ENCODE measurements around the gene SPDYE17.
"Not testable (repeated sequence)": the region's sequence is repeated elsewhere in the genome, so short reads cannot be mapped to it uniquely, and the experiment has no call there.

Gene SPDYE17, protein sequence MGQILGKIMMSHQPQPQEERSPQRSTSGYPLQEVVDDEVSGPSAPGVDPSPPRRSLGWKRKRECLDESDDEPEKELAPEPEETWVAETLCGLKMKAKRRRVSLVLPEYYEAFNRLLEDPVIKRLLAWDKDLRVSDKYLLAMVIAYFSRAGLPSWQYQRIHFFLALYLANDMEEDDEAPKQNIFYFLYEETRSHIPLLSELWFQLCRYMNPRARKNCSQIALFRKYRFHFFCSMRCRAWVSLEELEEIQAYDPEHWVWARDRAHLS

DNA sequence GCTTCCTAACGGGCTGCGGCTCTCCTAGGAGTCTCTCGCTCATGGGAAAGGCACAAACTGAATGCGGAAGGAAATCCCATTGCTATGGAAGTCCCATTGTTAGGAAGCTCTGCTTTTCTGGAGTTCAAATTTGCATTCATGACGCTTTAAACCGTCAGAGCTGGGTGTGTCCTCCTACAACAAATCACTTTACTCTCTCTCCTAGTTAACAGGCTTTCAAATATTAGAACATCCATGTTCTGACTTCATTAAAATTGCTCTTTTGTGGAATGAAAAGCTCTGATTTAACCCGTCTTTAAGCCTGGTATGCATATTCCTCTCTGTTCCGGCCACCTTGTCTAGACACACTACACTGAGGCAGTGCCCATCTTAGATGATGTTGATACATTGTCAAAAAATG, at the start of gene SPDYE17:
Gene SPDYE17, minus strand, starts transcription at position 101 of the 400 bp plus-strand sequence. CDS start 1,791 bp downstream, outside the sequence.
- not testable (repeated sequence) for DNase-seq

DNA sequence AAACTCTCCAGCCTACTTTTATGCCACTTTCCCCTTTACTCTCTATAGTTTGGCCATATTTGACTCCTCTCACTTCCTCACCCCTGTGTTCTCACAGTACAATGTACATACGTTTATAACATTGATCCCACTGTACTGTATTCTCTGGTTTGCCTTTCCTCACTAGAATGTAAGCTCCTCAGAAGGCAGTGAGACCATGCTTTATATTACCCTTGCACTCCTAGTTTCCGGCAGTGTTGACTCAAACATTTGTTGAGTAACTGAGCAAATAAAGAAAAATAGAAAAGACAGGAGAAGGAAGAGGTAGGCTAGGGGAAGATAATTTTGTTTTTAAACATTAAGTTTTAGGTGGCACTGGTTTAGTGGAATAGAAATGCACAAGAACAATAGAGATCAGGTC, 48.1 kb upstream of the SPDYE17 start:
- not testable (repeated sequence) for DNase-seq

DNA sequence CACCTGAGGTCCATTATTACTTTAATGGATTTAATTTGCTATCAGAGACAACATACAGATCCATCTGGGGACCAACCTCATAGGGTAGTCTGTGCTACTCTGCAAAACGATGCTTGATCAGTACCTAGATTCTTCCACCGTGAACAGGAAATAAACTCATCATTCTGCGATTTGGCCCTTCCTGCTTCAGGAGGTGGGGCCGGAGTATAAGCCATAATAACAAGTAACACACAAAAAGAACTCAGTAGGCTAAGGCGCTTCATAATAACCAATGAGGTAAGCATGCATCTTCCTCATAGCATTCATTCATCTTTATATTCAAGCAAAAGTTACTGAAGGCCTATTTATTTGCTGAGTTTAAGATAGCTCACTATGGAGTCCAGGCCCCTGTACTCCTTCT, 47.5 kb upstream of the SPDYE17 start:
- DNase-seq = not testable (repeated sequence)

DNA sequence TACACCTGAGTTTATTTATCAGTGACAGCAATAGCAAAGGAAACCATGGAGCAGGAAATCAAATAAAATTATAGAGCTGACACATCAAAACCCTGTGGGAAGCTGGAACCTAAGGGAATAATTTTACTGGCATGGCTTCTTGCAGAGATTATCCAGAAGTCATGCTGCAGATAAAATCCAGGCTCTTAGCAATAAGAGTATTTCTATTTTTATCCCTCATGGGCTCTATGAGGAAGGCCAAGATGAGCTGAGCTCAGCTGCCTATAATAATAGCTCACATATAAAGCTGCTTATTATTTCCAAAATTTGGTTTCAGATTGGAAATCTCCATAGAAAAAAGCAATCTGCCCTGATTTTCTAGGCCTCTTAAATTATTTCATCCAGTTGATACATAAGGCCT, 47.0 kb upstream of the SPDYE17 start:
- not testable (repeated sequence) for DNase-seq

DNA sequence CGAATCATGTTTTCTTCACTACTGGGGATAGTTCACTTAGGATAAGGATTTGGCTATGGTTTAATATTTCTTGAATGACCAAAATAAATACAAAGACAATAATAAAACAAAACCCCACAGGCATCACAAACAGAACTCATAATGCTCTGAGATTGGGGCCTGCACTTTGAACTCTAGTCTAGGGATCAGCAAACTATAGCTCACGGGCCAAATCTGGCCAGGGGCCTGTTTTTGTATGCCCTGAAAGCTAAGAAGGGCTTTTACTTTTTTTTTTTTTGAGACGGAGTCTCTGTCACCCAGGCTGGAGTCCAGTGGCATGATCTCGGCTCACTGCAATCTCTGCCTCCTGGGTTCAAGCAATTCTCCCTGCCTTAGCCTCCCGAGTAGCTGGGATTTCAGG, 44.9 kb upstream of the SPDYE17 start:
- DNase-seq = not testable (repeated sequence)

DNA sequence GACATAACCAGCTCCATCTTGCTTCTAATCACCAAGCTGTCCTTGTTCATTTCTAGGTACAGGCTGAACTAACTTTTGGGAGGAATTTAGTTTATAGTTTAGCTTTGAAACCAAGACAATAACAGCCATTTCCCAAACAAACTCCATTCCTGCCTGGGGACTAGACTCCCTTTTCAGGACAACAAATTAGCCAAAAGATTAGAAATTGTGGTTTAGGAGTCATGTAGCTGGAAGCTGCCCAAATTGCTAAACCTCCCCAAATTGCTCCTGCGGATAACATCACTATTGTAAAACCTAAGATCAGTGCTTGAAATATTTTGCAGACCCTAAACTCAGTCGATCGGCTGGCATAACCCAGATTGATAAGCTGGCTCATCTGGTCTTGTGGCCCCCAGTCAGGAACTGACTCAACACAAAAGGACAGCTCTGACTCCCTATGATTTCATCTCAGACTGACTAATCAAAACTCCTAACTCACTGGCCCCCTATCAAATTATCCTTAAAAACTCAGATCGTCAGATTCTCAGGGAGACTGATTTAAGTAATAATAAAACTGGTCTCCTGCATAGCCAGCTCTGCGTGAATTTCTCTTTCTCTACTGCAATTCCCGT, 42.7 kb upstream of the SPDYE17 start:
- DNase-seq = not testable (repeated sequence)

DNA sequence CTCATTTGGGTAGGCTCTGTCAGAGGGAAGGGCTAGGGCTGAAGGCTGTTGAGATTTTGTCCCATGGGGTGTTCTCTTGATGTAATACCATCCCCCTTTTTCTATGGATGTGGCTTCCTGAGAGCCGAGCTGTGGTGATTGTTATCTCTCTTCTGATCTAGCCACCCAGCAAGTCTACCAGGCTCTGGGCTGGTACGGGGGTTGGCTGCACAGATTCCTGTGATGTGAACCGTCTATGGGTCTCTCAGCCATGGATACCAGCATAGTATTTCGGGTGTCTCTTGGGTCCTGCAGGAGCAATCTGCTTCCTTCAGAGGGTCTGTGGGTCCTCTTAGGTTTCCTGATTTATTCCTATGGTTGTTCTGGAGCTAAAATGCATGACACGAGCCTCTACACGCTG, 38.9 kb upstream of the SPDYE17 start:
- DNase-seq = not testable (repeated sequence)

DNA sequence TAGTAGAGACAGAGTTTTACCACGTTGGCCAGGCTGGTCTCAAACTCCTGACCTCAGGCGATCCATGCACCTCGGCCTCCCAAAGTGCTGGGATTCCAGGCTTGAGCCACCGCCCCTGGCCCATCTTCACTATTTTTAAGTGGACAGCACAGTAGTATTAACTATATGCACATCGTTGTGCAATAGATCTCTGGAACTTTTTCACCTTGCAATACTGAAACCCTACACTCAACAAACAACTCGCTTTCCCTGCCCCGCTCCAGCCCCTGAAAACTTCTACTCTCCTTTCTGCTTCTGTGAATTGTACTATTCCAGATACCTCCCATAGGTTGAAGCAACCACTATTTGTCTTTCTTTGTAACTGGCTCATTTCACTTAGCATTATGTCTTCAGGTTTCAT, 33.7 kb upstream of the SPDYE17 start:
- DNase-seq = not testable (repeated sequence)

DNA sequence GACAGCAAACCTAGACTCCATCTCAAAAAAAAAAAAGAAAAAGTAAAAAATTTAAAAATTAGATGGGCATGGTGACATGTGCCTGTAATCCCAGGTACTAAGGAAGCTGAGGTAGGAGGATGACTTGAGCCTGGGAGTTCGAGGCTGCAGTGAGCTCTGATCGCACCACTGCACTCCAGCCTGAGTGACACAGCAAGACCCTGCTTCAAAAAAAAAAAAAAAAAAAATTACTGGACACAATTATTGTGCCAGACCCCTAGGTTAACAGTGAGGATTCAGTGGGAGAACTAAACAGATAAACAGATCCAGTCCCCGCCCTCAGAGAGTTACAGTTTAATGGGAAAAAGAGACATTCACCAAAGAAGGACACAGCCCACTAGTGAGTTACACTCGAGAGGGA, 31.6 kb upstream of the SPDYE17 start:
- not testable (repeated sequence) for DNase-seq

DNA sequence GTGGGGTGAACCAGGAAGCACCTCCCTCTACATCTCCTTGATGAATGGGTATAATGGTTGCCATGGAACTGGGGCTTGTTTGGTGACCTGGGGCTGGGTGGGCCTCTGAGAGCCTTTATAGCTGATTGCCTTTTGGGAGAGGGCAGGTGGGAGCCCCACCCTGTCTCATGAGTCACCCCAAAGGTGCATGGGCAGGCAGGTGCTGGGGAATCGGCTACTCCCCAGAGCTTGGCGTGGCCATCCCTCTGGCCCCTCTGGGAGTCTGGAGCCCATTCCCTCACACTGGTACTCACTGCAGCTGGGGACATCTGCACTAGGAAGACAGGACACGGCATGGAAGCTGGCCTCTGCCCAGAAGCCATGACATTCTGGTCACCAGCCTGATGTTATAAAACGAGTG, 30.4 kb upstream of the SPDYE17 start, which contains the start of gene SPDYE18:
Gene SPDYE18, minus strand, starts transcription at position 2 of the 400 bp plus-strand sequence. CDS start 2,046 bp downstream, outside the sequence.
- not testable (repeated sequence) for DNase-seq

DNA sequence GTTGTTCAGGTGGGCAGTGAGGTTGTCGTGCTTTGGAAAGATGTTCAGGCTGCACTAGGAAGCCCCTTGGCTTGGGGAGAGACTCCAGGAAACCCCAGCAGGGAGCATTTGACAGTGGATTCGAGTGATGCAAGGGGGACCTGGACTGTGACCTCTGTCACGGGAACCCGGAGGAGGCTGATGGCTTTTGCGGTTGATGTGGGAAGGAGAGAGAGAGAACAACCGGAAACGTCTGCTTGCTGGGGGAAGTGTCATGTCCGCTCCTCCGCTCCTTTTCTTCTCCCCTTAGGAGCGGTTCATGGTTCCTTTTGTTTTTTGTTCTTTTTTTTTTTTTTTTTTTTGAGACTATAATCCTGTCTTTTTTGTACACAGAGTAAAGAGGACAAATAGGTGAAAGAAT, 5.8 kb downstream of the SPDYE17 start:
- not testable (repeated sequence) for DNase-seq

DNA sequence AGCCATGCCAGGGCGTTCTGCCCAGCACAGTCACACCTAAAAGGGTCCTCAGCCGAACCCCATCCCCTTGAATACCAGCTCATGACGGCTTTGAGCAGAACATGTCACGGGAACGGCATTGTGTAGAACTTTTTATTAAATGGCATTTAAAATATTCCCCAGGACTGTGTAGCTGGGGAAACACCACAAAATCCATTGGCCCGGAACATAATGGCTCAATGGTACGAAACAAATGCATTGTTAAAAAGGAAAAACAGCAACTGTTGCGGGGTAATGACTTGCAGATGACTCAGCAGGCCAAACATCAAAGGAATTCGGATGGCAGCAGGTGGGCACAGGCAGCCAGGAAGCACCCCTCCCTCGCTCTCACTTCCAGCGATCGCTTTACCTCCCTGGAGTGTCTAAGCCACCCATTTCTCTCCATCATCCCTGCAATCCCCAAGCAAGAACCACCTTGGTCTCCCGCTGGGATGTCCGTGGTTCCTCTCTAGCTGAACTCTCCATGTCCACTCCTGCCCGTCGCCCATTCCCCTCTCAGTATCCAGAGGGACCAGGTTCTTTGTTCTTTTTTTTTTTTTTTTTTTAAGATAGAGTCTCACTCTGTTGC, 22.0 kb downstream of the SPDYE17 start:
- peak in 1 of 14 donors; percentile 7 for DNase-seq

DNA sequence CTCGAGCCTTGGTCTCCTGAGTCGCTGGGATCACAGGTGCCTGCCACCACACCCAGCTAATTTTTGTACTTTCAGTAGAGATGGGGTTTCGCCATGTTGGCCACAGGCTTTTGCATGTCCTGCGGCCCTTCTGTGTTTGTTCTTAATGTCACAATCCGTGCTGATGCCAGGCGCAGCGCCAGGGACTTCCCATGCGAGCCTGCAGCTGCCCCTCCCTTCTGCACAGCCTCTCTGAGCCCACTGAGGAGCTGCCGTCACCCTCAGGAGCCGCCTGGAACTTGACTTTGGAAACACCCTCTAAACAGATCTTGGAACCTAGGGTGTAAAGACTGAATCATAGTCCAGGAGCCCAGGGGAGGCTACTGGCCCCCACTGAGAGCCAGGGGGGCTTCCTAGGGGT, 24.2 kb downstream of the SPDYE17 start:
- not testable (repeated sequence) for DNase-seq

DNA sequence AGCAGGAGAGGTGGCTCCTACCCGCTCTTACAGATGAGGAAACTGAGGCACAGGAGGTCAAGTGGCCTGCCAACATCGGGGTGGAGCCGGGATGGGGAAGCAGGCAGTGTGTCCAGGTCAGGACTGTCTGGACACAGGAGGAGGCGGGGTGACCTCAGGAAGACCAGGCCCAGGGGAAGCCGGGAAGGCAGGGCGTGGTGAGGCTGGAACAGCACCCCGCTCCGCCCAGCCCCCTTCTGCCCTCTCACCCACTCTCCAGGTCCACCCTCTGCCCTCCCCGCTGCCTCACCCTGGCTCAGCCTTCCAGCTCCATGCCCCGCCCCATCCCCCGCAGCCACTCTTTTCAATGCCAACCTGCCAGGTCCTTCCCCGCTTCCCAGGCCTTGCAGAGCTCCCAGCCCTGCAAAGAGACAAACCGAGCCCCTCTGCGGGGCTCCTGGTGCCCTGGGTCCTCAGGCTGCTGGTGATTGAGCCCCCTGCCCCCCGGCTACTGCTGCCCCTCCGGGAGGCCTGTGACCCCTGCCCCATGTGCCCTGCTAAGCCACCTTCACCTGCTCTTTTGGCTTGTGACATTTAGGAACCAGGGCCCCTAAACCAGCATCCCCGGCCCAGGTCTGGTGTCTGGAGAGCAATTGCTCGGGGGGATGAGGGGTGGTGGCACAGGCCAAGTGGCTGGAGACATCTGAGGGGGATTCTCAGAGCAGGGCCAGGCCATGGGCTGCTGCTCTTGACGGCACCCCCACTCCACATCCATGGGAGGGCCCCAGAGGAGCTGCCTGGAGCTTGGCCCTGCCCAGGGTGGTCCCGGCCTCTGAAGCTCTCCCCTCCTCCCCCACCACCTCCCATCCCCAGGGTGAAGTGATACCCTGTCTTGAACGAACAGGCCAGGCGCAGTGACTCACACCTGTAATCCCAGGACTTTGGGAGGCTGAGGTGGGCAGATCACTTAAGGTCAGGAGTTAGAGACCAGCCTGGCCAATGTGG, 25.7 kb downstream of the SPDYE17 start:
- not testable (repeated sequence) for DNase-seq

DNA sequence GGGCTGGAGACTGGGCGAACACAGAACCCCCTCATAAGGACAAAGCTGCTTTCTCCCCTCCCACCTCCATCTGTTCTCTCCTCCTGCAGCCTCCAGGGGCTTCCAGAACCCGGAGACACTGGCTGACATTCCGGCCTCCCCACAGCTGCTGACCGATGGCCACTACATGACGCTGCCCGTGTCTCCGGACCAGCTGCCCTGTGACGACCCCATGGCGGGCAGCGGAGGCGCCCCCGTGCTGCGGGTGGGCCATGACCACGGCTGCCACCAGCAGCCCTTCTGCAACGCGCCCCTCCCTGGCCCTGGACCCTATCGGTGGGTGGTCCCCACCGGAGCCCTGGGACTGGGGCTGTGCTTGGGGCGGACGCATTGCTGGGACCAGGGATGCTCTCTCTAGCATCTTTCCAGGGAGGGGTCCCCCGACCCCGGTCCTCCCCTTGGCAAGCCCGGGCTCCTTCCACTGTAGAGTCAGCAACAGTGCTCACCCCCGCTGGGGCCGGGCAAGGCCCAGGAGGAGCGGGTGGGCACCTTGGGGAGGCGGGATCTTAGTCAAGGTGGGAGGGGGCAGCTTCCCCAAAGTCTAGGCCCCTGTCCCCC, 26.6 kb downstream of the SPDYE17 start:
- DNase-seq = not testable (repeated sequence)

DNA sequence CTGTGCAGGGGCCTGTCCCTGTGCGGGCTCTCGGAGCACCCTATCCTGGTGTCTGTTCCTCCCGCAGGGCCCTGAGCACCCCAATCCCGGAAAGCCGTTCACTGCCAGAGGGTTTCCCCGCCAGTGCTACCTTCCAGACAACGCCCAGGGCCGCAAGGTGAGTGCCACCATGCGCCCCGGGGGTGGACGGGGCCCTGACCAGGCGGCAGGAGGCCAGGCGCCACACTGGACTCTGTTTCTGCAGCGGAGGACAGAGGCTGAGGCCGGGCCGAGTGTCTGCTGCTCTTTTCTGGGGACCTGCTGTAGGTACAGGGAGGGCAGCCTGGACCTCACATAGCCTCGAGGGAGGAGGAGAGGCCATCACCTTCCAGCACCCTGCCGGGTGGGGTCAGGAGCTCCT, 28.0 kb downstream of the SPDYE17 start:
- DNase-seq = not testable (repeated sequence)

DNA sequence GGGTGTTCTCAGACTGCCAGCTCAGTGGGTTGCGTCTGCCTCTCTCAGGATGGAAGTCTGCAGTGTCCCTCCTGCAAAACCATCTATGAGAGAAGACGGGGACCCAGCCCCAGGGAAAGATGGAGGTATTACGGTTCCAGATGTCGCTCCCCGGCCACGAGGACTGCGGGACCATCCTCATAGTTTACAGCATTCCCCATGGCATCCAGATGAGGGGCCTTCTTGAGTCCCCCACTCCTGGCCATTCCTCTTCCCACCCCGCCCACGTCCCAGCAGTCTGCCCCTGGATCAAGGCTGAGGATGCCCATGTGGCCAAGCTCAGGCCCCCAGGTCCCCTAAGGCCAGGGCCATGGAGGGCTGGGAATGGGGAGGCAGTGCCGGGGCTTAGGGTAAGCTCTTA, 28.9 kb downstream of the SPDYE17 start:
- not testable (repeated sequence) for DNase-seq

DNA sequence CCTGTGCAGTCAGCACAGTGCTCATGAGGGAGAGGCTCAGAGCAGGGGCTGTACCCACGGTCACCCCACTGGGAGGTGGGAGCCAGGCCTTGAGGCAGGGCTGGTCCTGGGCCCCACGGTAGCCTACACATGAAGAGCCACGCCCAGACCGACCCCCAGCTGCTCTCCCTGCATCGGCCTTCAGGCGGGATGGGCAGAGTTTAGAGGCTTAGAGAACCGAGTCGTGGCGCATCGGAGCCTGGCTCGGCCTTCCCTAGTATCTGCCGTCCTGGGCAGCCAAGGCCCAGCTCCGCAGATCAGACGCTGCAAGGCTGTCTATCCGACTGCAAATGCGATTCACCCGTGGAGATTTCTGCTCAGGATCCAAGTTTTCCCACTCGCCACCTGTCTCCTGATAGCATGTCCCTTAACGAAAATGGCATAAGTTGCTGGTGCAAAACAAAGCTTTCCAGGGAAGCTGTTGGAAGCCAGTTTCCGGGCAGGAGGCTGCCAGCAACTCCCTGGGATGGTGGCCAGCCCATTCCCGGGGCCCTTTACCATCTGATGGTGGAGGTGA, 29.4 kb downstream of the SPDYE17 start:
- DNase-seq = peak in 2 of 14 donors; percentile 9 to 87

DNA sequence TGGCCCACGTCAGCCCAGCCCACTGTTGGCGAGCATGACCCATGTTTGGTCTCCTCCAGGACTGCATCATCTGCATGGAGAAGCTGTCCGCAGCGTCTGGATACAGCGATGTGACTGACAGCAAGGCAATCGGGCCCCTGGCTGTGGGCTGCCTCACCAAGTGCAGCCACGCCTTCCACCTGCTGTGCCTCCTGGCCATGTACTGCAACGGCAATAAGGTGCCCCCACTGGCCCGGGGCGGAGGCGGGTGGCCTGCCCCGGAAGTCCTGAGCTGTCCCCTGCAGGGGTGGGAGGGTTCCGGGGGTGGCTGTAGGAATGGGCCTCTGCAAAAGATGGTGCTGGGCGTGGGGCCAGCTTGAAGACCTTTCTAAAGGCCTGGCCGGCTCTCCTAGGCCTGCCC, 30.1 kb downstream of the SPDYE17 start:
- not testable (repeated sequence) for DNase-seq

DNA sequence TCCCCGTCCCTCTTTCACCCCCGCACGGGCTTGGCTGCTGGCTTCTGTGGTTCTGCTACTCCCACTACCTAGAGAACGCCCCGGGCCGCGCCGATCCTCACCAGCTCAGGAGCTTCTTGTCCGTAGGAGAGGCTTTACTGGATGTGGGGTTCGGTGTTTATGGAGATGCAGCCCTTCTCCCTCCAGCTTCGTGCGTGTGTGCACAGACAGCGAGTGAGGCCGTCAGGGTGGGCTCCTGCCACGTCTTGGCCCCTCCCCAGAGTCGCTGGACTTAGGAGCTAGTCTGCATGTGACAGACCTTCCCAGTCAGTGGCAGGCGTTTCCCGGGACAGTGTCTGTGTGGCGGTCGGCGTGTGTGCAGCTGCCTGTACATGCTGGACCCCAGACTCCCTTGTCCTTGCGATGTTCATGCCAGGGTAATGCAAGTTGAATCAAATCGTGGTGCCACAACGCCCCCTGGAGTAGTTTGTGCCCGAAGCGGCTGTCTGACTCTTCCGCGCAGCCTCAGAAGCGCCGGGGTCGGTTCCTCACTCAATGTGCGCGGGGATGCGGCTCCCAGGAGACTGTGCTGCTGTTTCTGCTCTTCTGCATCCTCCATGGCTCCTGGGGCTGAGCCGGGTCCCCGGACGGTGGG, 32.6 kb downstream of the SPDYE17 start:
- not testable (repeated sequence) for DNase-seq
